ENCODE results near the gene DDX25. TPM values are rescaled to one million over a fixed set of nuclear protein-coding genes. Genes with fewer than 3 reads are reported as not detected.

The DDX25 gene
- total RNA-seq, 2 experiments from 2014 or later: 0.43 to 0.54 TPM

DNA sequence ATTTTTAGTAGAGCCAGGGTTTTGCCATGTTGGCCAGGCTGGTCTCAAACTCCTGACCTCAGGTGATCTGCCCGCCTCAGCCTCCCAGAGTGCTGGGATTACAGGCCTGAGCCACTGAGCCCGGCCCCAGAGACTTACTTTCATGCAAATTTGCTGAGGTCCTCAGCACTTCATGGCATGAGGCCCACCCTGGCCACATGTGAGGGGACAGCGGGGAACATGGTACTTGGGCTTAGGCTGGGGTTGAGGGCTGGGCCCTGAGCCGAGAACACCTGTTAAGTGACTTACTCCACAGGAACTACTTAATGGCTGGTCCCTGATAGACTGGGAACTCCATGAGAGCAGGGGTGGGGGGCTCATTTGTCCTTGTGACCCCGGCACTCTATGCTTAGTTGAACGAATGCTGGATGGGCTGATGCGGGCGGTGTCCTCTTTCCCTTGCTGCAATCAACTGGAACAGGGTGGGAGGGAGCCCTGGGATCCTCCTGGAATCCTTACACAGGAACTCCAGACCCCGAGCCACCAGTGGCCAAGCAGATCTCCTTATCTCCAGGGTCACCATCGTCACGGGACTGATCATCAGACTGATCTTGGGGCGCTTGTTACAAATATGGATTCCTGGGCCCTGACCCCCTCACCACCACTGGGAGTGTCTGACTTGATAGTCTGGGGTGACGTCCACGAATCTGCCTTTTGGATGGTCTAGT is 42.6 kb downstream of the DDX25 start:
- no peaks in the 10 kb centered on the region for H3K9me3 Mint-ChIP-seq
- ChIA-PET POLR2A (no interaction called here), CTCF (no interaction called here)
- no peak overlapping the region for H3K27ac Mint-ChIP-seq
- ATAC-seq (no peak), DNase-seq (no peak)
- no peak overlapping the region for H3K4me3 Mint-ChIP-seq
- H3K36me3 Mint-ChIP-seq (ENCODE audit: low read depth): no peaks in the 10 kb centered on the region
- intact Hi-C loops (cut with micrococcal nuclease): no loop called here
- TF ChIP-seq, protein P1, sequence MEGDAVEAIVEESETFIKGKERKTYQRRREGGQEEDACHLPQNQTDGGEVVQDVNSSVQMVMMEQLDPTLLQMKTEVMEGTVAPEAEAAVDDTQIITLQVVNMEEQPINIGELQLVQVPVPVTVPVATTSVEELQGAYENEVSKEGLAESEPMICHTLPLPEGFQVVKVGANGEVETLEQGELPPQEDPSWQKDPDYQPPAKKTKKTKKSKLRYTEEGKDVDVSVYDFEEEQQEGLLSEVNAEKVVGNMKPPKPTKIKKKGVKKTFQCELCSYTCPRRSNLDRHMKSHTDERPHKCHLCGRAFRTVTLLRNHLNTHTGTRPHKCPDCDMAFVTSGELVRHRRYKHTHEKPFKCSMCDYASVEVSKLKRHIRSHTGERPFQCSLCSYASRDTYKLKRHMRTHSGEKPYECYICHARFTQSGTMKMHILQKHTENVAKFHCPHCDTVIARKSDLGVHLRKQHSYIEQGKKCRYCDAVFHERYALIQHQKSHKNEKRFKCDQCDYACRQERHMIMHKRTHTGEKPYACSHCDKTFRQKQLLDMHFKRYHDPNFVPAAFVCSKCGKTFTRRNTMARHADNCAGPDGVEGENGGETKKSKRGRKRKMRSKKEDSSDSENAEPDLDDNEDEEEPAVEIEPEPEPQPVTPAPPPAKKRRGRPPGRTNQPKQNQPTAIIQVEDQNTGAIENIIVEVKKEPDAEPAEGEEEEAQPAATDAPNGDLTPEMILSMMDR (IDR thresholded peaks at IDR 0.05): no peak
- peaks cover 3% of the 10 kb centered on the region for H3K27me3 Mint-ChIP-seq
- H3K4me1 Mint-ChIP-seq (ENCODE audit: low read depth): peaks cover 4% of the 10 kb centered on the region

DNA sequence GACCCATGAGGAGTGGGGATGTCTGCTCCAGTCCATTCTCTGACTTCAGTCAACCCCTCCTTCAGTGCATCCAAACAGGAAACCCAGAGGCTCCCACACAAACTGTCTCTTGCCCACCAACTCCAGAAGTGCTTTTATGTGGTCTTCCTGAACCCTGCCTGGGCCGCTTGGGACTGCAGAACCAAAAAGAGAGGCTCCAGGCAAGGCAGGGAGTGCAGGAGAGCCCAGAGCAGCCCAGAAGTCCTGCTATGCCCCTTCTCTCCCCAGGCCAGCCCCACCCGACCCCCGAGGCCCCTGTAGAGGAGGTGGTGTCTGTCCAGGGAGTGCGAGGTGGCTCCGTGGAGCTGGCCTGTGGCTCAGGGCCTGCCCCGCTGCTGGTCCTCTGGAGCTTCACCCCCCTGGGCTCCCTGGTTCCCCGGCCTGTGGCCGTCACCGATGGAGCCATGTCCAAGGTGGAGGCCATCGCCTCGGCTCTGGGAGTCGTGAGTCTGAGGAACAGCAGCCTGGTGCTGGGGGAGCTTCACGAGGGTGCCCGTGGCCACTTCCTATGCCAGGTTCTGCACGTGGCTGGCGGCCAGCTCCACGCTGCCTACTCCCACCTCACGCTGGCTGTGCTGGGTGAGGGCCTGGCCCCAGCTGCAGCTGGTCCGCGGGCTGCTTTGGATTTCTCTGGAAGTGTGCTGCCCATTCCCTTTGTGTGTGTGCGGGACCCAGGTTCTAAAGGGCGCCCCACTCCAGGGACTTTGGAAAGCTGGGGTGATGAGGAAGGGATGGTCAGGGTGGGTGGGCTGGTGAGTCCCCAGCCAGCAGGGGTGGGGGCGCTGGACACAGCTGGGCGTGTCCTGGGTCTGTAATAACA is 43.3 kb downstream of the DDX25 start:
- H3K4me1 Mint-ChIP-seq (ENCODE audit: low read depth): no peaks in the 10 kb centered on the region
- no peak for ATAC-seq
- no peak overlapping the region for H3K27ac Mint-ChIP-seq
- ChIA-PET POLR2A (no interaction called here), CTCF (no interaction called here)
- H3K4me3 Mint-ChIP-seq: no peak overlapping the region
- H3K36me3 Mint-ChIP-seq (ENCODE audit: low read depth): no peaks in the 10 kb centered on the region
- peaks cover 3% of the 10 kb centered on the region for H3K27me3 Mint-ChIP-seq
- no peaks in the 10 kb centered on the region for H3K9me3 Mint-ChIP-seq
- DNase-seq: no peak
- intact Hi-C loops (cut with micrococcal nuclease): no loop called here
- TF ChIP-seq, protein P1 (IDR thresholded peaks at IDR 0.05): no peak

DNA sequence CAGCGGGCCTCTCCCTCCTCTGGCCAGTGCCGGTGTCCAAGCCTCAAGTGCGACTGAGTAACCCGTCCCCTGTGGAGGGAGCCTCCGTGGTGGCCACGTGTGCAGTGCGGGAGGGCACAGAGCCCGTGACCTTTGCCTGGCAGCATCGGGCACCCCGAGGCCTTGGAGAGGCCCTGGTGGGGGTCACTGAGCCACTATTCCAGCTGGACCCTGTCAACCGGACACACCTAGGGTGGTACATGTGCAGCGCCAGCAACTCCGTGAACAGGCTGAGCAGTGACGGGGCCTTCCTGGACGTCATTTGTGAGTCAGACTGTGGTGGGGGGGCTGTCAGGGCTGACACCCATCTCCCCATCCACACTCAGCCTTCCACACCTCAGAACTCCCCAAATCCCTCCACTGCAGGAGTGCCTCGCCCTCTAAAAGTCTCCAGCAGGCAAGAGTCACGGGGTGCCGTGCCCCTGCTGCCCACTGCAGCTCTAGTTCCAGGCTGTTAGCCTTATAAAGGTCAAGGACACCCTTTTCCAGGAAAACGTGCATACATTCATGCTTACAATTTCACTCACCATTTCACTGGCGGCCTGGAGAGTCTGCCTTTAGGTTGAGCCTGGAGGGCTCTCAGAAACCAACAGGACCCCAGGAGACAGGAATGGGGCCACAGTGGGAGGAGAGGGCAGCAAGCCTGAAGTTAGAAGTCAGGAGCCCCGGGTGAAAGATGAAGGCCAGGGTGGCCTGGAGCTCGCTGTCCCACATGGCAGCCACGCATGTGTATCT is 44.2 kb downstream of the DDX25 start:
- no peak for ATAC-seq
- Mint-ChIP-seq H3K9me3 (no peaks in the 10 kb centered on the region), H3K27me3 (peaks cover 3% of the 10 kb centered on the region), H3K36me3 (ENCODE audit: low read depth) (no peaks in the 10 kb centered on the region), H3K4me1 (ENCODE audit: low read depth) (no peaks in the 10 kb centered on the region), H3K4me3 (no peak overlapping the region), H3K27ac (no peak overlapping the region)
- intact Hi-C loops (cut with micrococcal nuclease): no loop called here
- DNase-seq: no peak
- ChIA-PET CTCF (no interaction called here), POLR2A (no interaction called here)
- TF ChIP-seq, protein P1 (IDR thresholded peaks at IDR 0.05): no peak

DNA sequence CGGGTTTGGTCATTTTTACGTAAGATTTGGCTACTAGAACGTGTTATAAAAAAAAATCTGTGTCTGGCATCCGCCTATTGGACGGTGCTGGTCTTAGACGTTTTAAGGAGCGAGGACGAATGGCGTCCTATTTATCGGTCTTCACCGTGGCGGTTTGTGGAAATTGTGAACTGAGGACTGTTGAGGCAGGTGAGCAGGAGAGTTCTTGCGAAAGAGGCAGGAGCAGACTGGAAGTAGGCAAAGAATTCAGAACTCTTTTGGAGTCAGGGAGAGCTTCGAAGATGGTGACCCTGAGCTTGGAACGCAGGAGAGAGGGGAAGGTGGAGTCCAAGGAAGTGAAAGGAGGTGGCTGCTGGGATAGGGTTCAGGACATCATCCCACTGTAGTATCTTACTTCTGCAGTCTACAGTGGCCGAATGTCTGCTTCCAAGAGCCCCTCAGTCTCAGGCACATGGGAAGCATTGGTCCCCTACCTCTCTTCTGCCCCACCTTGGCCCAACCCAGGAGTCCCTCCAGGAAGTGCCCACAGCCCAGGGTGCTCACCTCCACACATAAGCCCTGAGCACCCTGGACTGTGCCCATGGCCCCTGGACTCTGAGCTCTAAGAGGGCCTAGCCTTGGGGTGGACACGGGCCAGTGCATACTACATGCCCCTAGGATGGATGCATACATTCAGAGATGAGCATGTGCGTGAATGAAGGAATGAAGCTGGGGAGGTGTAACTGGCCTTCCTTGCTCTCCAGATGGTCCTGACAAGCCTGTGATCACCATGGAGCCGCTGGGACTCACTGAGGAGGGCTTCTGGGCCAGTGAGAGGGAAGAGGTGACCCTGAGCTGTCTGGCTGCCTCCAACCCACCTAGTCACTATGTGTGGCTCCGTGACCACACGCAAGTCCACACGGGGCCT is 45.2 kb downstream of the DDX25 start:
- H3K27me3 Mint-ChIP-seq: peaks cover 3% of the 10 kb centered on the region
- no peak overlapping the region for H3K27ac Mint-ChIP-seq
- TF ChIP-seq, protein P1 (IDR thresholded peaks at IDR 0.05): no peak
- no peaks in the 10 kb centered on the region for H3K9me3 Mint-ChIP-seq
- no peak overlapping the region for H3K4me3 Mint-ChIP-seq
- H3K4me1 Mint-ChIP-seq (ENCODE audit: low read depth): no peaks in the 10 kb centered on the region
- ChIA-PET POLR2A (no interaction called here), CTCF (no interaction called here)
- DNase-seq (no peak), ATAC-seq (no peak)
- no peaks in the 10 kb centered on the region for H3K36me3 Mint-ChIP-seq (ENCODE audit: low read depth)
- intact Hi-C loops (cut with micrococcal nuclease): no loop called here
